GM10266 (cell line): ENCODE data around the gene ALDH1B1.
A peak's percentile ranks its signal among the peaks of the same experiment; 100 is the strongest.

ENCODE experiments used
- DNase-seq: peaks from one replicate; pipeline ENCODE4 v3.0.0; 2012; ENCODE audit errors: extremely low spot score
- TF ChIP-seq, protein P1 (sequence below): IDR thresholded peaks from 2 replicates; pipeline ENCODE4 v1.5.1; 2012; ENCODE audit warnings: mild to moderate bottlenecking, low read depth; ENCODE audit not compliant: control insufficient read depth, insufficient read depth; ENCODE audit errors: missing control alignments

ALDH1B1 gene

DNA sequence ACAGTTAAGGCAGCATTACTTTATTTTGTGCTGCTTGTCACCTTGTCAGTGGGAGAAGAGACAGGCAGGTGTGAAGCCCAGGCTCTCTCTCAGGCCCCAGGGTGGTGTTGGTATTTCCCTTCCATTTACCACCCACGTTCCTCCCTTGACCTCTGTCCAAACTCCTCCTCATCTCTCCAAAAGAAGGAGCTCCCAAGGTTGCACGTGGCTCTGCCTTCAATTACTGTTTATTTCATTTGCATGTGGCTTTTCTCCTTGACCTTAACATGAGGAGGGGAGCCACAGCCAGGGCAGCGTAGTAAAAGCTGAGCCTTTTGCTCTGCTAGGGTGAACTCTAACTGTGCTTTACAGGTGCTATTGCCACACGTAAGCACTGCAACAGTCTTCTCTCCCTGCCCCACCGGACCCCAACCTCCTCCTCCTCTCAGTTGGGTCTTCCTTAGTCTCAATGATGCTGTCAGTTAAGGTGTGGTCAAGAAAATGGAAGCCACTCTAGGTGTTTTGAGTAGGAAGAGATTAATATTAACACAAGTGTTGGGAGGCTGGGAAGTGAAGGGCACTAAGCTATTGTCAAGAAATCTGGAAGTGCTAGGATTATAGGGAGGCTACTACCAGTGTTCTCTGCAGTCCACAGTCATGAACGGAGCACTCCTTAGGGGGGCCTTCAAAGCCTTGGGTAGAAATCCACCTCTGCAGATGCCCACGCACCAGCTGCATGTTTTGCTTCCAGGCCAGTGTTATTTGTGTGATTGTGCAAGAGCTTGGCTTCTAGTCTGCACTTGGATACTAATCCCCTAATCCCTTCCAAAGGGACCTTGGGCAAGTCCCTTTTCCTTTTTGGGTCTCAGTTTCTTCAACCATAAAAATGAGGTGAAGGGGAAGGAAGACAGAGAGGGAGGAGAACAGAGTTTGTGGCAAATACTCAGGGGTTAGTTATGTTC, 3.9 kb upstream of the ALDH1B1 start:
- DNase-seq = no peak
- TF ChIP-seq, protein P1, sequence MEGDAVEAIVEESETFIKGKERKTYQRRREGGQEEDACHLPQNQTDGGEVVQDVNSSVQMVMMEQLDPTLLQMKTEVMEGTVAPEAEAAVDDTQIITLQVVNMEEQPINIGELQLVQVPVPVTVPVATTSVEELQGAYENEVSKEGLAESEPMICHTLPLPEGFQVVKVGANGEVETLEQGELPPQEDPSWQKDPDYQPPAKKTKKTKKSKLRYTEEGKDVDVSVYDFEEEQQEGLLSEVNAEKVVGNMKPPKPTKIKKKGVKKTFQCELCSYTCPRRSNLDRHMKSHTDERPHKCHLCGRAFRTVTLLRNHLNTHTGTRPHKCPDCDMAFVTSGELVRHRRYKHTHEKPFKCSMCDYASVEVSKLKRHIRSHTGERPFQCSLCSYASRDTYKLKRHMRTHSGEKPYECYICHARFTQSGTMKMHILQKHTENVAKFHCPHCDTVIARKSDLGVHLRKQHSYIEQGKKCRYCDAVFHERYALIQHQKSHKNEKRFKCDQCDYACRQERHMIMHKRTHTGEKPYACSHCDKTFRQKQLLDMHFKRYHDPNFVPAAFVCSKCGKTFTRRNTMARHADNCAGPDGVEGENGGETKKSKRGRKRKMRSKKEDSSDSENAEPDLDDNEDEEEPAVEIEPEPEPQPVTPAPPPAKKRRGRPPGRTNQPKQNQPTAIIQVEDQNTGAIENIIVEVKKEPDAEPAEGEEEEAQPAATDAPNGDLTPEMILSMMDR = no peak

DNA sequence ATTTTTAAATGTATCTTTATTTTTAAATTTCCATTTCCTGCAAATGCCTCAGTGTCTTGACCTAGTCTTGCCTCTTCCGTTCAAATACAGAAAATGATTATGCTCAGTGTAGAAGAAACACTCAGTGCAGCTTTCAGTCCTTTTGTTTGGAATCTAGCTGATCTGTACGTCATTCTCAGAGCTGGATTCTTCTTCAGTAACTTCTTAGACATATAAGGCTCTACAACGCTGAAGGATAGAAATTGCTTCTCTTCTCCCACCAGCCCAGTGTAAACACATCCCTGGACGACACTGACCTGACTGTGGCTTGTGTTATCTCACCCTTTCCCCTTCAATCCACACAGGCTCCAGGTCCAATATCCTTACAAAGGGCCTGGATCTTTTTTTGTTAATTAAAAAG, 3.2 kb upstream of the ALDH1B1 start:
- no peak for DNase-seq
- TF ChIP-seq, protein P1 = no peak

DNA sequence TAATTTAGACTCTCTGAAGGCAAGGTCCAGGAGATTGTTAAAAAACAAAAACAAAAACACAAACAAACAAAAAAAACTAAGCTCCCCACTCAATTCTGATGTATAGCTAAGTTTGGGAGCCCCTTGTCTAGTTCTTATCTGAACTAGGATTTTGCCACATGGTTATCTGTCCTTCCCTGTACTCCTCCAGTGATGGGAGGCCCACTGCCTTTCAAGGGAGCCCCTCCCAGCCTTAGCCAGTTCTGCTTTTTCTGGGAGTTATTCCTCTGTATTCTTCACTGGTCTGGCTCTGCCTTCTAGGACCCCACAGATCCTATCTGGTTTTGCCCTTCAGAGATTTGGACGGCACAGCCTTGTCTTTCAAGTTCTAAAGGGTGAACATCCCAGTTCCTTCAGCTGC, 2.1 kb upstream of the ALDH1B1 start:
- no peak for DNase-seq
- TF ChIP-seq, protein P1 = no peak

DNA sequence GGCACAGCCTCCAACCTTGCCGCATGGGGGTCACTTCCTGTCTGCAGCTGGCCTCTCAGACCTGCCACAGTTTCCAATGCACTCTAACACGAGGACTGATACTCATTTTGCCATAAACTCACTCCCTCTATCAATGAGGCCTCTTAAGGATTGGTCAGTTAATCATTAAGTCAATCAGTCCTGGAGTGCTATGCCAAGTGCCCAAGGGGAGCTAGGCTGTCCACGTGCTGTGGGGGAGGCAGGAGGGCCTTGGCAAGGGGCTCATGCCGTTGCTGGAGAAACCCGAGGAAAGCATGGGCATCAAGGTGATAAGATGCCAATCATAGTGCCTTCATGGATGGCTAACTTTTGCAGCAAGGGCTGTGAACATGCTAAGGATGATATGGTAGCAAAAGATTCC, 1.7 kb upstream of the ALDH1B1 start:
- DNase-seq = no peak
- TF ChIP-seq, protein P1 = no peak

DNA sequence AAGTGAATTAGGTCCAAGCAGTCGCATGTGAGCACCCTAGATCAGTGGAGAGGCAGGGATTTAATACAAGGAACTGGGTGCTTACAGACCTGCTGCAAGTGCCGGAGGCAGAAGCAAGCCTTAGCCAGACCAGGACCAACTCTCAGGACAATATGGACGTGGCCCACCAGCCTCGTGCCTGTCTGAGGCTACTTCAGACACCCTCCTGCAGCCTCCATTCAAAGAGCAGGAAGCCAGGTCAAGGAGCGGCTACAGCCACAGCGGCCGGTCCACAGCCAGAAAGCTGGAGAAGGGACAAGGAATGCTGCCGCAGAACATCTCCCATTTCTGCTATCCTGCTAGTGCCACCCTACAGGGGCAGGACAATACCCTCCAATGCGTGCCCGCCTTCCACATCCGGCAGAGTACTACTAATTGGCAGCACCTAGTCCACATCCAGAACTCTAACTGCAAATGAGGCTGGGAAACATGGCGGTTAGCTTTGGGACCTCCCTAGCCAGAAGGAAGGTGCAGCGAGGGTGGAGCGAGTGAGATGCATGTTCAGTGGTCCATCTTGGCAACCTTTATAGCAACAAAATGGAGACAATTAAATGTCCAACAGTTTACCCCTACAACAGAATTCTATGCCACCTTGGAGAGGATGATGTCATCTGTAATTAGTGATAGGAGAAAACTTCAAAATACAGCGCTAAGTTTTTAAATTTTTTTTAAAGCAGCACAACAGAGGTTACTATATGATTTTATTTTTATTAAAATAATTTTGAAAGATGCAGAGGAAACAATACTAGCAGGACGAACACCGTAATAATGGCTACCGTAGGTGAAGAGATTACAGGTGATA, 1.0 kb upstream of the ALDH1B1 start:
- DNase-seq = no peak
- TF ChIP-seq, protein P1 = no peak

DNA sequence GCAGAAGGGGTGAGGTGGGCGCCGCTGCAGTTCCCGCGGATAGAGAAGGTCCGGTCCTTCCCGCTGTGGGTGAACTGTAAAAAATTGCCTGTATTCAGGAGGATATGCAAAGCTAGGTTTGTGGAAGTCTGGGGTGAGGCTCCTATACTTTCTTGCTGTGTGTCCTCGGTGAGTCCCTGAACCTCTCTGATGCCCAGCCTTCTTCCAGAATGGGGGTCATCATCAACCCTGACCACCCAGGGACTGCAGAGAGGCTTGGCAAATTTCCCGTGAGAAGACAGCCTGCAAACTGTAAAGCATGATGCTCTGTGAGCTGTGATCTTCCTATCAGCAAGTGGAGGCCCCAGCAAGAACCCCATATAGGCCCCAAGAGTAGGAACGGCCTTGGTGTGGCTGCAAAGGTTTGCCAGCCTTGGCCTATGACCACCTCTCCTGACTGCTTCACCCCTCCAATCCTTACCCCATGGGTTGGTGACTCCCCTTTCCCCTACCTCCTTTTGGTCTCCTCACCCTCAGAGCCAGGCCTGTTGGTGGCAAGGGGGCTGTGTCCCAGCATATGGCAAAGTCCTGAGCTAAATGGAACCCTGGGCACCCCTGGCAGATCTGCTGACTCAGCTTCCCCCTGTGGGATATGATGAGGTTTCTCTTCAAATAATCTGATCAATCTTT, 760 bp downstream of the ALDH1B1 start:
- TF ChIP-seq, protein P1 = no peak
- DNase-seq = peak; percentile 44
